ENCODE measurements around the gene NFIB.

DNA sequence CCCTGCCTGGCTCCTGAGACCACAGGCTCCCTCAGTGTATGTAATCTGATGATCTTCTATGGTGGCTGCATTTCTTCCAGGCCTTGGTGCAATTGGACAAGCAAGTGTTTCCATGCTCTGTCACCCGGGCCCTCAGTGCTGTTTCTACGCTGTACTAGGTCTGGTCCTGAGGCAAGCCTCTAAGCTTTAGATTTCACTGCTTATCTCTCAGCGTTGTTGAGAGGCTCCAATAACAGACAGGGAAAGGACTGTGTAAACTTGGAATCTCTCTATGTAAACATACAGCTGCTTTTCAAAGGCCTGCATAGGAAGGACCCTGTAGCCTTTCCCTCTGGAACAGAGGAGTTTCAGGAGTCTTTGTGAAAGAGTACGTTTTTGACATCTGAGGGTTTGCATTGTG lies 38.6 kb upstream of the NFIB start:
- TF ChIP-seq, protein P1, sequence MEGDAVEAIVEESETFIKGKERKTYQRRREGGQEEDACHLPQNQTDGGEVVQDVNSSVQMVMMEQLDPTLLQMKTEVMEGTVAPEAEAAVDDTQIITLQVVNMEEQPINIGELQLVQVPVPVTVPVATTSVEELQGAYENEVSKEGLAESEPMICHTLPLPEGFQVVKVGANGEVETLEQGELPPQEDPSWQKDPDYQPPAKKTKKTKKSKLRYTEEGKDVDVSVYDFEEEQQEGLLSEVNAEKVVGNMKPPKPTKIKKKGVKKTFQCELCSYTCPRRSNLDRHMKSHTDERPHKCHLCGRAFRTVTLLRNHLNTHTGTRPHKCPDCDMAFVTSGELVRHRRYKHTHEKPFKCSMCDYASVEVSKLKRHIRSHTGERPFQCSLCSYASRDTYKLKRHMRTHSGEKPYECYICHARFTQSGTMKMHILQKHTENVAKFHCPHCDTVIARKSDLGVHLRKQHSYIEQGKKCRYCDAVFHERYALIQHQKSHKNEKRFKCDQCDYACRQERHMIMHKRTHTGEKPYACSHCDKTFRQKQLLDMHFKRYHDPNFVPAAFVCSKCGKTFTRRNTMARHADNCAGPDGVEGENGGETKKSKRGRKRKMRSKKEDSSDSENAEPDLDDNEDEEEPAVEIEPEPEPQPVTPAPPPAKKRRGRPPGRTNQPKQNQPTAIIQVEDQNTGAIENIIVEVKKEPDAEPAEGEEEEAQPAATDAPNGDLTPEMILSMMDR (optimal IDR thresholded peaks at IDR 0.05 in 1 of 3, IDR thresholded peaks at IDR 0.05 in 1 of 3, conservative IDR thresholded peaks at IDR 0.05 in 1 of 3; ENCODE audit: extremely low read depth in 1 of 3, insufficient read depth in 2 of 3, low read length in 3 of 3): no peak
- TF ChIP-seq EZH2 (IDR thresholded peaks at IDR 0.05; ENCODE audit: low read length): no peak

Data from keratinocyte (primary cell).